HL-60 (cell line): ENCODE results near the gene NLGN1.

Experiments
- DNase-seq, 2 experiments: peaks; one replicate each; pipeline ENCODE4 v3.0.0-alpha.2; 2010 to 2020; ENCODE audit warnings: low read depth in 1 of 2, low spot score in 1 of 2
- H3K27ac ChIP-seq: fragments of 250-450 bp; sonication (Bioruptor Pico); replicated peaks from 2 replicates; pipeline ENCODE4 v1.5.1; 2020; ENCODE audit warnings: mild to moderate bottlenecking, moderate library complexity
- H3K27me3 ChIP-seq: fragments of 250-450 bp; sonication (Bioruptor Pico); 2 replicates; pipeline ENCODE4 v1.5.1; 2021; ENCODE audit warnings: mild to moderate bottlenecking, moderate library complexity; ENCODE audit not compliant: insufficient read depth, poor library complexity, severe bottlenecking
- H3K4me3 ChIP-seq: replicated peaks from 2 replicates; pipeline ENCODE4 v1.5.1; 2011; ENCODE audit warnings: mild to moderate bottlenecking, control low read depth, low read length; ENCODE audit not compliant: insufficient read depth
- GABPA ChIP-seq: IDR thresholded peaks from 2 replicates; pipeline ENCODE4 v1.6.1; 2012; ENCODE audit warnings: low read depth
- POLR2AphosphoS5 ChIP-seq: IDR thresholded peaks from 2 replicates; pipeline ENCODE4 v1.6.1; 2012; ENCODE audit warnings: low read depth
- SPI1 ChIP-seq: IDR thresholded peaks from 2 replicates; pipeline ENCODE4 v1.6.1; 2012; ENCODE audit warnings: low read depth, mild to moderate bottlenecking, borderline replicate concordance
- TF ChIP-seq, protein P1 (sequence below): IDR thresholded peaks from 2 replicates; pipeline ENCODE4 v1.6.1; 2012; ENCODE audit warnings: low read depth; ENCODE audit not compliant: insufficient replicate concordance
- TF ChIP-seq, protein P2 (sequence below): IDR thresholded peaks from one replicate; pipeline ENCODE4 v1.5.1; 2011; ENCODE audit warnings: low read length, control low read depth, inconsistent platforms; ENCODE audit not compliant: insufficient read depth

The NLGN1 gene

DNA sequence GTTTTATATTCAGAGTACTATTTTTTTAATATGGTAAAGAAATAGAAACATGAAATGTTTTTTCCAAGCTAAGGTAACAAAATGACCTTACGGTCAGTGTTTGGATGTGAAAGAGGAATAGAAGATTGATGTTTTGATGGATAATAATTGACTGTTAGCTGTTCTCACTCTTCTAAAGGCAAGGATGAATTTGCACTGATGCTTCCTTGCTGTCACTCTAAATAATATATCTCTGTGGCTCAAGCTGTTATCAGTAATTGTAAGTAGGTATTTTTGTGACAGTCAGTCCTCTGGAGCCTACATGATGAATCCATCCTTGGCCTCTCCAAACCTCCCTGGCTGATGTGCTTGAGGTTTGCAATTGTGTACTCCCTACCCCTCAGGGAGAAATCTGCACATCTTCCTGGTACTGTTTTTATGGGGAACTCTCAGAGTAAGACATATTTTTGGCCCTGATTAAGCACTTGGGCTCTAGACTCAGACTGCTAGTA lies 283.7 kb downstream of the NLGN1 start:
- no peak for DNase-seq
- no peaks in the 10 kb centered on the region for H3K27me3 ChIP-seq
- TF ChIP-seq, protein P1, sequence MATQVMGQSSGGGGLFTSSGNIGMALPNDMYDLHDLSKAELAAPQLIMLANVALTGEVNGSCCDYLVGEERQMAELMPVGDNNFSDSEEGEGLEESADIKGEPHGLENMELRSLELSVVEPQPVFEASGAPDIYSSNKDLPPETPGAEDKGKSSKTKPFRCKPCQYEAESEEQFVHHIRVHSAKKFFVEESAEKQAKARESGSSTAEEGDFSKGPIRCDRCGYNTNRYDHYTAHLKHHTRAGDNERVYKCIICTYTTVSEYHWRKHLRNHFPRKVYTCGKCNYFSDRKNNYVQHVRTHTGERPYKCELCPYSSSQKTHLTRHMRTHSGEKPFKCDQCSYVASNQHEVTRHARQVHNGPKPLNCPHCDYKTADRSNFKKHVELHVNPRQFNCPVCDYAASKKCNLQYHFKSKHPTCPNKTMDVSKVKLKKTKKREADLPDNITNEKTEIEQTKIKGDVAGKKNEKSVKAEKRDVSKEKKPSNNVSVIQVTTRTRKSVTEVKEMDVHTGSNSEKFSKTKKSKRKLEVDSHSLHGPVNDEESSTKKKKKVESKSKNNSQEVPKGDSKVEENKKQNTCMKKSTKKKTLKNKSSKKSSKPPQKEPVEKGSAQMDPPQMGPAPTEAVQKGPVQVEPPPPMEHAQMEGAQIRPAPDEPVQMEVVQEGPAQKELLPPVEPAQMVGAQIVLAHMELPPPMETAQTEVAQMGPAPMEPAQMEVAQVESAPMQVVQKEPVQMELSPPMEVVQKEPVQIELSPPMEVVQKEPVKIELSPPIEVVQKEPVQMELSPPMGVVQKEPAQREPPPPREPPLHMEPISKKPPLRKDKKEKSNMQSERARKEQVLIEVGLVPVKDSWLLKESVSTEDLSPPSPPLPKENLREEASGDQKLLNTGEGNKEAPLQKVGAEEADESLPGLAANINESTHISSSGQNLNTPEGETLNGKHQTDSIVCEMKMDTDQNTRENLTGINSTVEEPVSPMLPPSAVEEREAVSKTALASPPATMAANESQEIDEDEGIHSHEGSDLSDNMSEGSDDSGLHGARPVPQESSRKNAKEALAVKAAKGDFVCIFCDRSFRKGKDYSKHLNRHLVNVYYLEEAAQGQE: no peak
- TF ChIP-seq, protein P2, sequence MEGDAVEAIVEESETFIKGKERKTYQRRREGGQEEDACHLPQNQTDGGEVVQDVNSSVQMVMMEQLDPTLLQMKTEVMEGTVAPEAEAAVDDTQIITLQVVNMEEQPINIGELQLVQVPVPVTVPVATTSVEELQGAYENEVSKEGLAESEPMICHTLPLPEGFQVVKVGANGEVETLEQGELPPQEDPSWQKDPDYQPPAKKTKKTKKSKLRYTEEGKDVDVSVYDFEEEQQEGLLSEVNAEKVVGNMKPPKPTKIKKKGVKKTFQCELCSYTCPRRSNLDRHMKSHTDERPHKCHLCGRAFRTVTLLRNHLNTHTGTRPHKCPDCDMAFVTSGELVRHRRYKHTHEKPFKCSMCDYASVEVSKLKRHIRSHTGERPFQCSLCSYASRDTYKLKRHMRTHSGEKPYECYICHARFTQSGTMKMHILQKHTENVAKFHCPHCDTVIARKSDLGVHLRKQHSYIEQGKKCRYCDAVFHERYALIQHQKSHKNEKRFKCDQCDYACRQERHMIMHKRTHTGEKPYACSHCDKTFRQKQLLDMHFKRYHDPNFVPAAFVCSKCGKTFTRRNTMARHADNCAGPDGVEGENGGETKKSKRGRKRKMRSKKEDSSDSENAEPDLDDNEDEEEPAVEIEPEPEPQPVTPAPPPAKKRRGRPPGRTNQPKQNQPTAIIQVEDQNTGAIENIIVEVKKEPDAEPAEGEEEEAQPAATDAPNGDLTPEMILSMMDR: no peak
- TF ChIP-seq POLR2AphosphoS5 (no peak), GABPA (no peak), SPI1 (no peak)
- no peak overlapping the region for H3K4me3 ChIP-seq
- H3K27ac ChIP-seq: no peak overlapping the region

DNA sequence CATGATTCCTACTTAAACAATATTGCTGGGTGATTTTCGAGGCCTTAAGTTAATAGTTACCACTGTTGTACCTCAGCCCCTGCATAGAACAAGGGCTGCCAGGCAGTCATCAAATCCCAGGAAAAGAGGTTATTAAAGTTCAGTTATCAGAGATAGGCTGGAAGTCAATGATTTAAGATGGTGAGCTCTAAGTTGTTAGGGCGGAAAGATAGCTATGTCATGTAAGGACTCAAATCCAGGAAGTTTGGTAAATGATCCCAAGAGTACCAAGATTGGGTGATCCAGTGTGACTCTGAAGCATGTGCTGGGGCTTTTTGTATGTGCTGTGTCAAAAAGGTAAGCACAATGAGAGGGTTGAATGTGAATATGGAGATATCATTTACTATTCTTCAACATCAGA lies 287.9 kb downstream of the NLGN1 start:
- TF ChIP-seq, protein P2: no peak
- TF ChIP-seq, protein P1: no peak
- TF ChIP-seq GABPA (no peak), POLR2AphosphoS5 (no peak), SPI1 (no peak)
- no peak overlapping the region for H3K4me3 ChIP-seq
- H3K27ac ChIP-seq: no peak overlapping the region
- no peaks in the 10 kb centered on the region for H3K27me3 ChIP-seq
- DNase-seq: no peak

- Histone ChIP-seq H3K27me3 (no peaks in the 10 kb centered on the region), H3K27ac (no peak overlapping the region), H3K4me3 (no peak overlapping the region)
- TF ChIP-seq, protein P2: no peak
- TF ChIP-seq GABPA: no peak
- no peak for TF ChIP-seq SPI1
- no peak for TF ChIP-seq POLR2AphosphoS5
- TF ChIP-seq, protein P1: no peak
- DNase-seq: no peak
These were observed 290.8 kb downstream of the NLGN1 start for GRCh38 chr3:173688216-173688842.
